ENCODE results near the gene CD44.

DNA sequence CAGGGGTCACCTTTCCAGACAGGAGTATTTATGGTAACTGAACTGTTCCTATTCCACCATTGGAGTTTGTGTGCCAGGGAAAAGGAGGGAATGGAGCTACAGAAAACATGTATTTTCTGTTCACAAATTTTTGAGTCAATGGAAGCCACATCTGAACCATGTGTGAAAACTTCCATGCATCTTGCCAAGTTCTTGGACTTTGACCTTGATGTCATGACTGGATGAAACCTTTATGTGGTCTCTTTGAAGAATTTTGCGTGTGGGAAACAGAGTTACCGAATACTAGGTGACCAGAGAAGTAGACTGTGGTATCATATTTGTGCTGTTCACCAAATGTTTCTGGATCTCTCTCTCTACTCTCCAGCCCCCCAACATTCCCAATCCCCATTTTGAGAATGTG is 104.8 kb downstream of the CD44 start:
- TF ChIP-seq, protein P1, sequence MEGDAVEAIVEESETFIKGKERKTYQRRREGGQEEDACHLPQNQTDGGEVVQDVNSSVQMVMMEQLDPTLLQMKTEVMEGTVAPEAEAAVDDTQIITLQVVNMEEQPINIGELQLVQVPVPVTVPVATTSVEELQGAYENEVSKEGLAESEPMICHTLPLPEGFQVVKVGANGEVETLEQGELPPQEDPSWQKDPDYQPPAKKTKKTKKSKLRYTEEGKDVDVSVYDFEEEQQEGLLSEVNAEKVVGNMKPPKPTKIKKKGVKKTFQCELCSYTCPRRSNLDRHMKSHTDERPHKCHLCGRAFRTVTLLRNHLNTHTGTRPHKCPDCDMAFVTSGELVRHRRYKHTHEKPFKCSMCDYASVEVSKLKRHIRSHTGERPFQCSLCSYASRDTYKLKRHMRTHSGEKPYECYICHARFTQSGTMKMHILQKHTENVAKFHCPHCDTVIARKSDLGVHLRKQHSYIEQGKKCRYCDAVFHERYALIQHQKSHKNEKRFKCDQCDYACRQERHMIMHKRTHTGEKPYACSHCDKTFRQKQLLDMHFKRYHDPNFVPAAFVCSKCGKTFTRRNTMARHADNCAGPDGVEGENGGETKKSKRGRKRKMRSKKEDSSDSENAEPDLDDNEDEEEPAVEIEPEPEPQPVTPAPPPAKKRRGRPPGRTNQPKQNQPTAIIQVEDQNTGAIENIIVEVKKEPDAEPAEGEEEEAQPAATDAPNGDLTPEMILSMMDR (IDR thresholded peaks at IDR 0.05), result no peak
- TF ChIP-seq POLR2AphosphoS5 (IDR thresholded peaks at IDR 0.05), result no peak
- TF ChIP-seq EP300 (IDR thresholded peaks at IDR 0.05; ENCODE audit: low read depth), result no peak
- TF ChIP-seq POLR2A (IDR thresholded peaks at IDR 0.05), result no peak
